ENCODE measurements around the gene WHRN.

The WHRN gene

GRCh38 chr9:114465417-114465816, 39.9 kb downstream of the WHRN start:
- no peaks in the 10 kb centered on the region for H3K27me3 ChIP-seq (ENCODE audit: insufficient read depth, poor library complexity, severe bottlenecking)
- DNase-seq (ENCODE audit: low read depth in 1 of 2, low spot score in 1 of 2): no peak
- H3K4me3 ChIP-seq (replicated peaks; ENCODE audit: insufficient read depth, low read length): no peak overlapping the region
- no peak overlapping the region for H3K27ac ChIP-seq (replicated peaks)
- TF ChIP-seq POLR2AphosphoS5 (IDR thresholded peaks at IDR 0.05; ENCODE audit: low read depth): no peak
- no peak for TF ChIP-seq GABPA (IDR thresholded peaks at IDR 0.05; ENCODE audit: low read depth)
- TF ChIP-seq CTCF (IDR thresholded peaks at IDR 0.05; ENCODE audit: insufficient read depth, low read length): no peak
- no peak for TF ChIP-seq SPI1 (IDR thresholded peaks at IDR 0.05; ENCODE audit: borderline replicate concordance, low read depth)
- TF ChIP-seq REST (IDR thresholded peaks at IDR 0.05; ENCODE audit: insufficient replicate concordance, low read depth): no peak

- no peak for DNase-seq (ENCODE audit: low read depth in 1 of 2, low spot score in 1 of 2)
- Histone ChIP-seq H3K4me3 (replicated peaks; ENCODE audit: insufficient read depth, low read length) (no peak overlapping the region), H3K27me3 (ENCODE audit: insufficient read depth, poor library complexity, severe bottlenecking) (no peaks in the 10 kb centered on the region), H3K27ac (replicated peaks) (no peak overlapping the region)
- no peak for TF ChIP-seq CTCF (IDR thresholded peaks at IDR 0.05; ENCODE audit: insufficient read depth, low read length)
- TF ChIP-seq POLR2AphosphoS5 (IDR thresholded peaks at IDR 0.05; ENCODE audit: low read depth): no peak
- no peak for TF ChIP-seq REST (IDR thresholded peaks at IDR 0.05; ENCODE audit: insufficient replicate concordance, low read depth)
- no peak for TF ChIP-seq SPI1 (IDR thresholded peaks at IDR 0.05; ENCODE audit: borderline replicate concordance, low read depth)
- no peak for TF ChIP-seq GABPA (IDR thresholded peaks at IDR 0.05; ENCODE audit: low read depth)
These were observed 40.8 kb downstream of the WHRN start for GRCh38 chr9:114464281-114465051.

GRCh38 chr9:114462791-114463190, 42.5 kb downstream of the WHRN start:
- DNase-seq (ENCODE audit: low read depth in 1 of 2, low spot score in 1 of 2): no peak
- TF ChIP-seq POLR2AphosphoS5 (IDR thresholded peaks at IDR 0.05; ENCODE audit: low read depth): no peak
- no peak for TF ChIP-seq SPI1 (IDR thresholded peaks at IDR 0.05; ENCODE audit: borderline replicate concordance, low read depth)
- no peak for TF ChIP-seq GABPA (IDR thresholded peaks at IDR 0.05; ENCODE audit: low read depth)
- TF ChIP-seq CTCF (IDR thresholded peaks at IDR 0.05; ENCODE audit: insufficient read depth, low read length): no peak
- no peak for TF ChIP-seq REST (IDR thresholded peaks at IDR 0.05; ENCODE audit: insufficient replicate concordance, low read depth)
- no peak overlapping the region for H3K27ac ChIP-seq (replicated peaks)
- H3K4me3 ChIP-seq (replicated peaks; ENCODE audit: insufficient read depth, low read length): no peak overlapping the region
- no peaks in the 10 kb centered on the region for H3K27me3 ChIP-seq (ENCODE audit: insufficient read depth, poor library complexity, severe bottlenecking)
